Stomach (tissue), 9 donors: ENCODE data around the gene TANC1. TPM values are rescaled to one million over a fixed set of nuclear protein-coding genes. Genes with fewer than 3 reads are reported as not detected.

Experiments used
- DNase-seq, 2 donors: peaks; one replicate each; pipeline versions ENCODE4 v3.0.0 to v3.0.0-alpha.2; 2013 to 2019
- H3K27ac ChIP-seq, 5 donors: fragments of 200-600 bp in 4 of 5; sonication (generic) in 4 of 5; one replicate each; pipeline ENCODE4 v1.5.1; 2013 to 2019; ENCODE audit warnings: mild to moderate bottlenecking in 1 of 5, moderate library complexity in 1 of 5
- H3K27me3 ChIP-seq, 3 donors: fragments of 200-600 bp; sonication (generic); one replicate each; pipeline ENCODE4 v1.5.1; 2017 to 2019; ENCODE audit warnings: mixed run types in 1 of 3
- H3K36me3 ChIP-seq, 4 donors: fragments of 200-600 bp; sonication (generic); 1 replicate in 3 of 4; 2 replicates in 1 of 4; pipeline ENCODE4 v1.5.1; 2016 to 2019
- H3K4me1 ChIP-seq, 4 donors: fragments of 200-600 bp; sonication (generic); one replicate each; pipeline ENCODE4 v1.5.1; 2016 to 2019
- H3K4me3 ChIP-seq, 4 donors: fragments of 200-600 bp; sonication (generic) in 3 of 4; one replicate each; pipeline ENCODE4 v1.5.1; 2016 to 2019; ENCODE audit warnings: mild to moderate bottlenecking in 1 of 4
- H3K9me3 ChIP-seq, 4 donors: fragments of 200-600 bp; sonication (generic); one replicate each; pipeline ENCODE4 v1.5.1; 2016 to 2019
- EP300 ChIP-seq: sonication (generic); formaldehyde crosslinking; IDR thresholded peaks from one replicate; pipeline ENCODE4 v1.6.1; 2017; ENCODE audit warnings: antibody characterized with exemption
- POLR2A ChIP-seq, 4 donors: fragments of 450-650 bp; IDR thresholded peaks; one replicate each; pipeline ENCODE4 v1.6.1; 2016; ENCODE audit warnings: antibody characterized with exemption in 4 of 4, control low read depth in 2 of 4, mild to moderate bottlenecking in 1 of 4, moderate library complexity in 1 of 4
- POLR2AphosphoS5 ChIP-seq, 3 donors: sonication (generic); formaldehyde crosslinking; IDR thresholded peaks; one replicate each; pipeline ENCODE4 v1.6.1; 2016; ENCODE audit warnings: antibody characterized with exemption in 3 of 3
- WGBS, 5 donors: extraction: QIAGEN DNeasy Blood & Tissue Kit in 3 of 5; methylation state at CpG; one replicate each; pipeline versions ENCODE4 v1.1.5 to v1.1.7; 2013 to 2018; 5-methylcytosine and 5-hydroxymethylcytosine counted together
- intact Hi-C: fragments of 100-400 bp; cut with DNase I; formaldehyde crosslinking; loops from one replicate; pipeline ENCODE4 v1.15.1; 2023; ENCODE audit warnings: low total_unique reads
- polyA plus RNA-seq, 3 donors: library from polyadenylated mRNA; stranded (reverse); fragments of 200-250 nt; gene quantifications; one replicate each; pipeline ENCODE4 v1.2.3, GENCODE V29; 2013
- total RNA-seq, 5 donors: library from RNA; depleted of rRNA; stranded (reverse); fragments of >200 nt; gene quantifications; one replicate each; pipeline versions ENCODE4 v1.1.0 to v1.2.3, GENCODE V29; 2014 to 2016
- TF ChIP-seq, protein P1 (sequence below), 7 experiments: fragments of 450-650 bp in 4 of 7; fragments of 200-600 bp in 3 of 7; sonication (generic) in 3 of 7; IDR thresholded peaks; one replicate each; pipeline ENCODE4 v1.5.1; 2016 to 2019; ENCODE audit warnings: antibody characterized with exemption in 7 of 7, control low read depth in 2 of 7, mild to moderate bottlenecking in 1 of 7
- donor health status: healthy with polysubstance abuse.
- donor health status: Bipolar disorder and iron deficiency.
- donor health status: healthy.

The TANC1 gene
- total and polyA plus RNA-seq, 8 donors = 4.9 to 59.7 (median 37.7) TPM

DNA sequence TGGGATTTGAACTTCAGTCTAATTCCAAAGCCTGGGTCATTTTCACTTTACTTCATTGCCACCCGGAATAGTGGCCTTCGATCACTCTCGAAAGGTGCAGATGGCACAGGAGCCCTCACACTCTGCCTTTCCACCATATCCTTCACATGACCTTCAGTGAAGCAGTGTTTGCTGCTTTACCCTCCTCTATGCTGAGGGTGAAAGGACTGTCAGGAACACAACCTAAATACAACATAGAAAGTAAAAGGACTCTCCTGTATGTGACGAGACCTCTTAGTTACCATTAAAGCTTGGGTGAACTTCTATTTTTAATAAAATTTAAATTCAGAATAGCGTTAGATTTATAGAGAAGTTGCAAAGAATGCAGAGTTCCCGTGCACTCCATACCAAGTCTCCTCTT is 148.5 kb downstream of the TANC1 start:
- Histone ChIP-seq H3K9me3 (no peaks in the 10 kb centered on the region), H3K27me3 (no peaks in the 10 kb centered on the region), H3K36me3 (no peaks in the 10 kb centered on the region), H3K4me3 (no peak overlapping the region), H3K4me1 (peaks cover 0 to 13% (median 6%) of the 10 kb centered on the region in 4 donors), H3K27ac (no peak overlapping the region)
- intact Hi-C loops = loop anchor here (5.0 kb wide), 1 partner anchor 215 kb away; no protein-coding TSS in a partner anchor
- WGBS, 5 donors = 94 to 99% (median 97%) methylated on average over 6 of the region's 6 CpGs
- no peak for DNase-seq
- no peak for TF ChIP-seq POLR2AphosphoS5 (IDR thresholded peaks at IDR 0.05)
- no peak for TF ChIP-seq EP300
- TF ChIP-seq, protein P1, sequence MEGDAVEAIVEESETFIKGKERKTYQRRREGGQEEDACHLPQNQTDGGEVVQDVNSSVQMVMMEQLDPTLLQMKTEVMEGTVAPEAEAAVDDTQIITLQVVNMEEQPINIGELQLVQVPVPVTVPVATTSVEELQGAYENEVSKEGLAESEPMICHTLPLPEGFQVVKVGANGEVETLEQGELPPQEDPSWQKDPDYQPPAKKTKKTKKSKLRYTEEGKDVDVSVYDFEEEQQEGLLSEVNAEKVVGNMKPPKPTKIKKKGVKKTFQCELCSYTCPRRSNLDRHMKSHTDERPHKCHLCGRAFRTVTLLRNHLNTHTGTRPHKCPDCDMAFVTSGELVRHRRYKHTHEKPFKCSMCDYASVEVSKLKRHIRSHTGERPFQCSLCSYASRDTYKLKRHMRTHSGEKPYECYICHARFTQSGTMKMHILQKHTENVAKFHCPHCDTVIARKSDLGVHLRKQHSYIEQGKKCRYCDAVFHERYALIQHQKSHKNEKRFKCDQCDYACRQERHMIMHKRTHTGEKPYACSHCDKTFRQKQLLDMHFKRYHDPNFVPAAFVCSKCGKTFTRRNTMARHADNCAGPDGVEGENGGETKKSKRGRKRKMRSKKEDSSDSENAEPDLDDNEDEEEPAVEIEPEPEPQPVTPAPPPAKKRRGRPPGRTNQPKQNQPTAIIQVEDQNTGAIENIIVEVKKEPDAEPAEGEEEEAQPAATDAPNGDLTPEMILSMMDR (IDR thresholded peaks at IDR 0.05) = no peak

DNA sequence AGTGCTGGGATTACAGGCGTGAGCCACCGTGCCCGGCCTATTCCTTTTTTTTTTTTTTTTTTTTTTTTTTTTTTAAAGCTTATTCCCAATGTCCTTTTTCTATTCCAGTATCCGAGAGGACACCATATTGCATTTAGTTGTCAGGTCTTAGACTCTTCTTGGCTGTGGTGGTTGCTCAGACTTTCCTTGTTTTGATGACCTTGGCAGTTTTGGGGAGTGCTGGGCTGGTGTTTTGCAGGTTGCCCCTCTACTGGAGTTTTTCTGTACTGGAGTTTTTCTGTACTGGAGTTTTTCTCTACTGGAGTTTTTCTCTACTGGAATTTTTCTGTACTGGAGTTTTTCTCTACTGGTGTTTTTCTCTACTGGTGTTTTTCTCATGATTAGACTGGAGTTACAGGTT is 149.2 kb downstream of the TANC1 start:
- Histone ChIP-seq H3K4me3 (no peak overlapping the region), H3K27ac (no peak overlapping the region), H3K36me3 (no peaks in the 10 kb centered on the region), H3K27me3 (no peaks in the 10 kb centered on the region), H3K4me1 (peaks cover 0 to 13% (median 6%) of the 10 kb centered on the region in 4 donors), H3K9me3 (no peaks in the 10 kb centered on the region)
- DNase-seq = no peak
- WGBS, 5 donors = 81 to 100% (median 97%) methylated on average over 1 to 4 of the region's 4 CpGs
- intact Hi-C loops = loop anchor here (5.0 kb wide), 1 partner anchor 215 kb away; no protein-coding TSS in a partner anchor
- TF ChIP-seq POLR2AphosphoS5 (IDR thresholded peaks at IDR 0.05) = no peak
- TF ChIP-seq, protein P1 (IDR thresholded peaks at IDR 0.05) = no peak
- TF ChIP-seq EP300 = no peak
- no peak for TF ChIP-seq POLR2A (IDR thresholded peaks at IDR 0.05)

DNA sequence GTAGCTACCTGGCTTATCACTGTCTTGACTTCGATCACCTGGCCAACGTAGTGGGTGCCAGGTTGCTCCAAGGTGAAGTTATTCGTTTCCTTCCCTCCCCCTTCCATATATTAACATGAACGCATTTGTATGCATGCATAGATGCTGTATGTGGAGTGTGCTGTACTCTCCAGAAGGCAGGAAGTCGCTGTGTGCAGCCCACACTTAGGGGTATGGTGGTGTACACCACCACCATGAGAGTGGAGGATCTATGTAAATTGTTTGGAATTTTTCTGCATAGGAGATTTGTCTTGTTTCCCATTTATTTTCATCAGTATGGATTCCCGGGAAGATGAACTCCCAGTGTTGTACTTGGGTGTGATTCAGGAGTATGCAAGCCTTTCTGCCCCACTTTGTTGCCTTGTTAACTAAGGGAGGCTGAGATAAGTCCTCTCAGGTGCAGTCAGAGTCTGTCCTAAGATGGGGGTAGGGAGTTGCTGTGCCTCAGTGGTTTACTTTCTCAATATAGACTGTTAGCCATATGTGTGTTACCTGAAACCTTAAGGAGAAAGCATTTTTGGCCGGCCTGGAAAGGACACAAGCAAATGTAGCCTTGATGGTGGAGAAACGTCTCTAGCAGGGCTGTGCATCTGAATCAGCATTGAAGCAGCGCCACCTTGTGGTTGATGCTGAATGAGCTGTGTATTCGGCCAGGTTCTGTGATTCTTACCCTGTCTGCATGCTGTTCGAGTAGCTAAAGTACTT is 149.8 kb downstream of the TANC1 start:
- no peak overlapping the region for H3K4me3 ChIP-seq
- H3K4me1 ChIP-seq = peaks cover 0 to 15% (median 7%) of the 10 kb centered on the region in 4 donors
- H3K27me3 ChIP-seq = no peaks in the 10 kb centered on the region
- intact Hi-C loops = loop anchor here (5.0 kb wide), 1 partner anchor 216 kb away; no protein-coding TSS in a partner anchor
- WGBS, 5 donors = 32 to 45% (median 36%) methylated on average over 11 of the region's 11 CpGs
- DNase-seq = peak; percentile 89 to 96
- no peaks in the 10 kb centered on the region for H3K9me3 ChIP-seq
- no peaks in the 10 kb centered on the region for H3K36me3 ChIP-seq
- no peak overlapping the region for H3K27ac ChIP-seq
- no peak for TF ChIP-seq POLR2A (IDR thresholded peaks at IDR 0.05)
- TF ChIP-seq POLR2AphosphoS5 (IDR thresholded peaks at IDR 0.05) = peak in 2 of 3 donors; percentile 4 to 77
- TF ChIP-seq EP300 = no peak
- TF ChIP-seq, protein P1 (IDR thresholded peaks at IDR 0.05) = peak in 5 of 7 experiments; percentile 78 to 88 (median 82)

DNA sequence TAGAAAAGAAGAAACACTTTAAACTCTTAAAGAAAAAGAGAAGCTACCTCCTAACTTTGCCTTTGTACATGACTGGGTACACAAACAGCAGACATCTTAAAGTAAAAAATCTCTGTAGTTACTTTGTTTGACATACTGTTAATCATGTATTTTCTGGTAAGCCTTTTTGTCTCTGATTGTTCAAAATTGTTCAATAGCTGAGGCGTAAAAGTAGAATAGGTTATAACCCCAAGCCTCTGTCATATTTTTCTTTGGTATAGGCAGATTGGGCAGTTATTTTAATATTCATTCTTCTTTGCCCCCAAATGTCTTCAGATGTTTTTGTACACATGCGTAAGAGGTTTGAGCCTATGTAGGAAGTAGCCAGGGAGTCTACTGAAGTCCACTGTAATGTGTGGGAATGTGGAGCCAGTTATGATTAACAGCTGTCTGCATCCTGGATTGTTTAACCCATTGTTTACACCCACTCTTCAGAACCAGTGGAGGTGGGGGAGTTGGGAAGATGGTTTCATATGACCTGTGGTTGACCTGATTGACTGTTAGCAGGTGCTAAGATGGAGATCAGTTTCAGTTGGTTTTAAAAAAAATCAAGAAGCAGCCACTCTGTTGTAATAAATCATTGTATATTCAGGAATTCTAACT is 150.5 kb downstream of the TANC1 start:
- Histone ChIP-seq H3K36me3 (no peaks in the 10 kb centered on the region), H3K4me1 (peaks cover 1 to 22% (median 10%) of the 10 kb centered on the region in 4 donors), H3K27me3 (no peaks in the 10 kb centered on the region), H3K27ac (no peak overlapping the region), H3K4me3 (no peak overlapping the region), H3K9me3 (no peaks in the 10 kb centered on the region)
- DNase-seq = no peak
- WGBS, 5 donors = 71 to 91% (median 83%) methylated on average over 2 of the region's 2 CpGs
- TF ChIP-seq, protein P1 (IDR thresholded peaks at IDR 0.05) = no peak
- TF ChIP-seq EP300 (no peak), POLR2A (IDR thresholded peaks at IDR 0.05) (no peak), POLR2AphosphoS5 (IDR thresholded peaks at IDR 0.05) (no peak)
- intact Hi-C loops = loop anchor here (5.0 kb wide), 1 partner anchor 217 kb away; no protein-coding TSS in a partner anchor
